H1 (cell line): ENCODE results near the gene CNKSR2. TPM values are rescaled to one million over a fixed set of nuclear protein-coding genes. Genes with fewer than 3 reads are reported as not detected.

Experiments used
- CTCF ChIA-PET: fragments of 300-600 bp; sonication (Branson Sonifier 250); formaldehyde crosslinking; loops from one replicate; lab custom pipeline; 2021; ENCODE audit not compliant: partially characterized antibody; lab: Charles Lee
- POLR2A ChIA-PET: fragments of 300-600 bp; sonication (Branson Sonifier 250); formaldehyde crosslinking; loops from one replicate; lab custom pipeline; 2021; ENCODE audit warnings: inconsistent platforms; ENCODE audit not compliant: partially characterized antibody; lab: Charles Lee
- DNase-seq, 2 experiments: peaks; one replicate each; pipeline versions ENCODE4 v3.0.0 to v3.0.0-alpha.2; 2010 to 2022; ENCODE audit warnings: low spot score in 2 of 2, low read depth in 1 of 2, mixed read lengths in 1 of 2
- FAIRE-seq: peaks from 2 replicates; lab custom pipeline; 2011; peaks lifted over from hg19 to GRCh38; lab: Jason Lieb, UNC
- H2AFZ ChIP-seq: 2 replicates; pipeline ENCODE4 v1.8.1; 2012; ENCODE audit warnings: low read length, inconsistent platforms
- H2AK5ac ChIP-seq: 2 replicates; pipeline ENCODE4 v1.6.1; 2013; ENCODE audit warnings: low read depth, low read length
- H2BK120ac ChIP-seq: replicated peaks from 2 replicates; pipeline ENCODE3; 2013; ENCODE audit warnings: low read depth, low read length, inconsistent platforms
- H2BK12ac ChIP-seq: 2 replicates; pipeline ENCODE4 v1.6.1; 2013; ENCODE audit warnings: low read depth, low read length
- H2BK15ac ChIP-seq: 2 replicates; pipeline ENCODE4 v1.6.1; 2013; ENCODE audit warnings: low read length
- H2BK20ac ChIP-seq: 2 replicates; pipeline ENCODE4 v1.6.1; 2013; ENCODE audit warnings: low read length
- H2BK5ac ChIP-seq: 2 replicates; pipeline ENCODE4 v1.6.1; 2013; ENCODE audit warnings: low read depth, low read length
- H3K14ac ChIP-seq: 2 replicates; pipeline ENCODE4 v1.6.1; 2013; ENCODE audit warnings: inconsistent platforms; ENCODE audit not compliant: insufficient read length
- H3K18ac ChIP-seq: 2 replicates; pipeline ENCODE4 v1.6.1; 2013; ENCODE audit warnings: low read length; ENCODE audit errors: extremely low read depth
- H3K23ac ChIP-seq: 2 replicates; pipeline ENCODE4 v1.6.1; 2013; ENCODE audit warnings: inconsistent platforms; ENCODE audit not compliant: insufficient read length
- H3K23me2 ChIP-seq: 2 replicates; pipeline ENCODE4 v1.6.1; 2013; ENCODE audit warnings: low read depth, low read length
- H3K27ac ChIP-seq: 2 replicates; pipeline ENCODE4 v1.6.1; 2011; ENCODE audit warnings: low read depth, low read length, inconsistent platforms
- H3K27me3 ChIP-seq, 4 experiments: replicated peaks in 1 of 4; 1 replicate in 1 of 4; 2 replicates in 3 of 4; pipeline versions ENCODE4 v1.6.1 to v1.8.1; 2011 to 2013; ENCODE audit warnings: low read length in 3 of 4, mild to moderate bottlenecking in 3 of 4, inconsistent platforms in 2 of 4, mixed read lengths in 2 of 4, moderate library complexity in 1 of 4; ENCODE audit not compliant: control insufficient read depth in 3 of 4, insufficient read depth in 3 of 4; ENCODE audit errors: extremely low read depth in 1 of 4
- H3K36me3 ChIP-seq, 4 experiments: 2 replicates each; pipeline versions ENCODE4 v1.6.1 to v1.8.1; 2011 to 2013; ENCODE audit warnings: mild to moderate bottlenecking in 4 of 4, low read length in 3 of 4, moderate library complexity in 2 of 4, control low read depth in 1 of 4, inconsistent platforms in 1 of 4; ENCODE audit not compliant: insufficient read depth in 4 of 4, control insufficient read depth in 2 of 4
- H3K4ac ChIP-seq: replicated peaks from 2 replicates; pipeline ENCODE3; 2013; ENCODE audit warnings: low read length, low read depth, mixed read lengths, inconsistent platforms; ENCODE audit not compliant: insufficient read length
- H3K4me1 ChIP-seq, 4 experiments: replicated peaks in 1 of 4; 1 replicate in 1 of 4; 2 replicates in 3 of 4; pipeline versions ENCODE4 v1.6.1 to v1.8.1; 2011 to 2013; ENCODE audit warnings: low read length in 3 of 4, inconsistent platforms in 2 of 4, mixed read lengths in 1 of 4; ENCODE audit not compliant: insufficient read depth in 4 of 4, control insufficient read depth in 3 of 4
- H3K4me2 ChIP-seq, 2 experiments: 2 replicates each; pipeline versions ENCODE4 v1.6.1 to v1.8.1; 2011 to 2013; ENCODE audit warnings: low read depth in 2 of 2, low read length in 2 of 2, control low read depth in 1 of 2, inconsistent platforms in 1 of 2, mild to moderate bottlenecking in 1 of 2; ENCODE audit not compliant: insufficient read depth in 1 of 2
- H3K4me3 ChIP-seq, 4 experiments: fragments of 200-600, 300-600 bp in 1 of 4; sonication (generic), shearing (Covaris generic), sonication (Bioruptor Twin) in 1 of 4; 2 replicates each; pipeline versions ENCODE4 v1.5.1 to v1.8.1; 2011 to 2016; ENCODE audit warnings: low read length in 4 of 4, low read depth in 3 of 4, control low read depth in 2 of 4, inconsistent platforms in 2 of 4, mild to moderate bottlenecking in 2 of 4, mixed read lengths in 1 of 4, moderate library complexity in 1 of 4; ENCODE audit not compliant: insufficient read depth in 2 of 4; ENCODE audit errors: extremely low read depth in 1 of 4
- H3K56ac ChIP-seq: replicated peaks from 2 replicates; pipeline ENCODE3; 2013; ENCODE audit warnings: low read depth, mild to moderate bottlenecking, mixed read lengths, low read length, inconsistent platforms; ENCODE audit not compliant: insufficient read length
- H3K79me1 ChIP-seq: 2 replicates; pipeline ENCODE4 v1.6.1; 2013; ENCODE audit warnings: low read depth, low read length, control low read depth
- H3K79me2 ChIP-seq, 2 experiments: 2 replicates each; pipeline versions ENCODE4 v1.6.1 to v1.8.1; 2012 to 2013; ENCODE audit warnings: low read length in 2 of 2, mild to moderate bottlenecking in 2 of 2, inconsistent platforms in 1 of 2; ENCODE audit not compliant: insufficient read depth in 2 of 2, control insufficient read depth in 1 of 2
- H3K9ac ChIP-seq, 4 experiments: replicated peaks in 1 of 4; 1 replicate in 1 of 4; 2 replicates in 3 of 4; pipeline versions ENCODE4 v1.6.1 to v1.8.1; 2011 to 2013; ENCODE audit warnings: low read depth in 3 of 4, low read length in 3 of 4, control low read depth in 2 of 4, mild to moderate bottlenecking in 2 of 4, moderate library complexity in 2 of 4, inconsistent platforms in 1 of 4; ENCODE audit errors: extremely low read depth in 1 of 4
- H3K9me3 ChIP-seq, 2 experiments: 2 replicates each; pipeline versions ENCODE4 v1.6.1 to v1.8.1; 2012 to 2013; ENCODE audit warnings: mild to moderate bottlenecking in 2 of 2, moderate library complexity in 2 of 2, control low read depth in 1 of 2, inconsistent platforms in 1 of 2, low read depth in 1 of 2, low read length in 1 of 2, mixed read lengths in 1 of 2; ENCODE audit not compliant: insufficient read depth in 2 of 2
- H4K20me1 ChIP-seq, 2 experiments: replicated peaks in 1 of 2; 2 replicates each; pipeline versions ENCODE3 to v1.8.1; 2011 to 2013; ENCODE audit warnings: inconsistent platforms in 2 of 2, low read length in 2 of 2, mild to moderate bottlenecking in 1 of 2; ENCODE audit not compliant: insufficient read depth in 2 of 2, control insufficient read depth in 1 of 2
- H4K5ac ChIP-seq: 2 replicates; pipeline ENCODE4 v1.6.1; 2013; ENCODE audit warnings: low read length, low read depth, mixed read lengths, inconsistent platforms; ENCODE audit not compliant: insufficient read length
- H4K8ac ChIP-seq: 2 replicates; pipeline ENCODE4 v1.8.0; 2013; ENCODE audit warnings: mild to moderate bottlenecking, moderate library complexity, low read length, inconsistent platforms; ENCODE audit not compliant: insufficient read depth; ENCODE audit errors: extremely low read depth
- H4K91ac ChIP-seq: replicated peaks from 2 replicates; pipeline ENCODE3; 2013; ENCODE audit warnings: low read length, mixed read lengths, inconsistent platforms; ENCODE audit not compliant: insufficient read length
- CBX5 ChIP-seq: fragments of 300-800, 300-1000 bp; sonication (generic); IDR thresholded peaks from 2 replicates; pipeline ENCODE4 v1.7.1; 2016; ENCODE audit warnings: antibody characterized with exemption, low read length, low read depth
- CHD1 ChIP-seq: IDR thresholded peaks from 2 replicates; pipeline ENCODE4 v1.6.1; 2012; ENCODE audit warnings: low read depth, low read length, improper control_type of control experiment
- CTCF ChIP-seq, 3 experiments: IDR thresholded peaks; 1 replicate in 2 of 3; 2 replicates in 1 of 3; pipeline versions ENCODE4 v1.5.1 to v1.6.1; 2011; ENCODE audit warnings: low read length in 3 of 3, mild to moderate bottlenecking in 3 of 3, inconsistent platforms in 2 of 3, low read depth in 1 of 3, moderate library complexity in 1 of 3; ENCODE audit not compliant: insufficient read depth in 1 of 3; ENCODE audit errors: control extremely low read depth in 1 of 3
- SRF ChIP-seq: IDR thresholded peaks from 2 replicates; pipeline ENCODE4 v1.6.1; 2011; ENCODE audit warnings: mild to moderate bottlenecking, low read depth, low read length, moderate library complexity
- WGBS, 2 experiments: shearing (Covaris generic) in 1 of 2; methylation state at CpG; one replicate each; pipeline versions ENCODE4 v1.1.6 to v1.1.7; 2013 to 2015; ENCODE audit warnings: low lambda C conversion rate in 2 of 2, mixed read lengths in 2 of 2, inconsistent platforms in 1 of 2, low coverage in 1 of 2, missing lambda C conversion rate in 1 of 2; ENCODE audit not compliant: insufficient replicate concordance in 2 of 2, insufficient coverage in 1 of 2, insufficient read length in 1 of 2; ENCODE audit errors: extremely low coverage in 1 of 2, missing lambda C conversion rate in 1 of 2; 5-methylcytosine and 5-hydroxymethylcytosine counted together
- polyA plus RNA-seq, 7 experiments: library from polyadenylated mRNA; depleted of rRNA in 3 of 7; stranded (reverse) in 5 of 7; unstranded in 2 of 7; fragments of >200 nt in 5 of 7; fragments of 200-250 nt in 2 of 7; gene quantifications; 1 replicate in 5 of 7; 2 replicates in 1 of 7; 4 replicates in 1 of 7; pipeline versions ENCODE4 v1.2.1 to v1.2.3, GENCODE V29; 2011 to 2013; ENCODE audit warnings: missing spikeins in 2 of 7, mixed read lengths in 2 of 7
- total RNA-seq: library from RNA; stranded (reverse); fragmentation: NEBNext Ultra II Directional; extraction: Animal tissue kit (Norgen Biotek cat#: 25700); gene quantifications from 2 replicates; pipeline ENCODE4 v1.2.1, GENCODE V29; 2021

Gene CNKSR2
- total and polyA plus RNA-seq, 2 of the 8 experiments (the other 6 are each of a cell fraction or from before 2014, with no cell fraction given): 5.5 to 16.3 TPM

DNA sequence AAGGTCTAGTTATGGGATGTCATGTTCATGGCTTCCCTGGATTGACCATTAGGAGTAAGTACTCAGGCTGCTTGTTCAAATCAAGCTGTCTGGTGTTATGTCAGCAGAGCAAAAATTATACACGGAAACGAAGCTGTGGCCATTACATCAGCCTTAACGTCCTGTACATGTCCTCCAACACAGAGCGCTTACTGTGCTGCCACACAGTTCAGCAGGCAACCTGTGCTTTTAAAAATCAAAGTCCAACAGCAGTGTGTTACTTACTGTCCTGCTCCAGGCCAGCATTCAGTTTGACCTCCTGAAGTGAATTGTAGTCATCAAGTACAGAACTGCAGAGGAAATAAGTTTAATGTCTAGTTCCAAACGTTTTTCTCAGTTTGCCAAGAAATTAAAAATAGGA, 237.9 kb downstream of the CNKSR2 start:
- no peak overlapping the region for H2BK15ac ChIP-seq

More for the DNA sequence above, 237.9 kb downstream of the CNKSR2 start:
- H3K4me1 ChIP-seq: no peaks in the 10 kb centered on the region
- no peaks in the 10 kb centered on the region for H4K20me1 ChIP-seq
- DNase-seq: no peak
- TF ChIP-seq CHD1 (no peak), SRF (no peak), CBX5 (no peak), CTCF (IDR thresholded peaks at IDR 0.05; ENCODE audit: control extremely low read depth in 1 of 3, insufficient read depth in 1 of 3, low read depth in 1 of 3, low read length in 3 of 3) (no peak)
- H4K5ac ChIP-seq: no peak overlapping the region
- no peak overlapping the region for H2AFZ ChIP-seq
- H3K79me1 ChIP-seq: no peaks in the 10 kb centered on the region
- no peak overlapping the region for H3K27ac ChIP-seq
- H3K27me3 ChIP-seq: no peaks in the 10 kb centered on the region
- H3K23ac ChIP-seq: no peak overlapping the region
- WGBS, 2 experiments: 81% methylated on average over 5 of the region's 5 CpGs; no CpG with 5 or more reads in 1 of the 2 experiments
- ChIA-PET CTCF (no interaction called here), POLR2A (no interaction called here)
- no peak overlapping the region for H3K56ac ChIP-seq
- no peak overlapping the region for H3K4me3 ChIP-seq
- no peaks in the 10 kb centered on the region for H3K9me3 ChIP-seq
- no peak overlapping the region for H2BK120ac ChIP-seq
- H2BK20ac ChIP-seq: no peak overlapping the region
- no peaks in the 10 kb centered on the region for H3K79me2 ChIP-seq
- no peak overlapping the region for H3K4ac ChIP-seq
- no peak overlapping the region for H2AK5ac ChIP-seq
- H3K36me3 ChIP-seq: peaks cover 0 to 10% (median 0%) of the 10 kb centered on the region in 4 experiments; a peak in 1 of 8 replicates
- no peak overlapping the region for H4K91ac ChIP-seq
- no peak overlapping the region for H3K14ac ChIP-seq
- H2BK12ac ChIP-seq: no peak overlapping the region
- H4K8ac ChIP-seq: no peak overlapping the region
- H3K9ac ChIP-seq: no peak overlapping the region
- no peaks in the 10 kb centered on the region for H3K23me2 ChIP-seq
- no peak overlapping the region for H3K4me2 ChIP-seq
- H3K18ac ChIP-seq: no peak overlapping the region
- no peak overlapping the region for H2BK5ac ChIP-seq
- no peak for FAIRE-seq
